Left ventricle myocardium inferior (tissue), 1 donor: ENCODE results near the gene DIRAS1. TPM values are rescaled to one million over a fixed set of nuclear protein-coding genes. Genes with fewer than 3 reads are reported as not detected.
"Not testable (repeated sequence)": the region's sequence is repeated elsewhere in the genome, so short reads cannot be mapped to it uniquely, and the experiment has no call there.

Source experiments
- DNase-seq: peaks from one replicate; pipeline ENCODE4 v3.0.0-alpha.2; 2020
- H3K27ac ChIP-seq: fragments of 200-600 bp; replicated peaks from 2 replicates; pipeline ENCODE4 v1.8.0; 2021
- H3K27me3 ChIP-seq: fragments of 200-600 bp; 2 replicates; pipeline ENCODE4 v1.8.0; 2021; ENCODE audit warnings: low read depth
- H3K36me3 ChIP-seq: fragments of 200-600 bp; 2 replicates; pipeline ENCODE4 v1.8.0; 2021
- H3K4me1 ChIP-seq: fragments of 200-600 bp; 2 replicates; pipeline ENCODE4 v1.8.0; 2021
- H3K4me3 ChIP-seq: fragments of 200-600 bp; 2 replicates; pipeline ENCODE4 v1.8.0; 2021; ENCODE audit warnings: mild to moderate bottlenecking, moderate library complexity
- H3K9me3 ChIP-seq: fragments of 200-600 bp; replicated peaks from 2 replicates; pipeline ENCODE4 v1.8.0; 2021
- CTCF ChIP-seq: fragments of 200-600 bp; IDR thresholded peaks from 2 replicates; pipeline ENCODE4 v1.8.0; 2021; ENCODE audit warnings: antibody characterized with exemption, mild to moderate bottlenecking, borderline replicate concordance
- intact Hi-C: fragments of 100-400 bp; cut with micrococcal nuclease; formaldehyde crosslinking; loops from one replicate; pipeline ENCODE4 v1.11.0; 2022
- total RNA-seq: library from RNA; stranded (reverse); fragmentation: NEBNext Ultra II Directional; extraction: Animal tissue kit (Norgen Biotek cat#: 25700); gene quantifications from one replicate; pipeline ENCODE4 v1.2.1, GENCODE V29; 2021
- donor health status: DM: no; HTN: yes; CAD: no; lungs with severe emphysema.

The DIRAS1 gene
- total RNA-seq, 1 donor from 2014 or later, result 195 TPM

DNA sequence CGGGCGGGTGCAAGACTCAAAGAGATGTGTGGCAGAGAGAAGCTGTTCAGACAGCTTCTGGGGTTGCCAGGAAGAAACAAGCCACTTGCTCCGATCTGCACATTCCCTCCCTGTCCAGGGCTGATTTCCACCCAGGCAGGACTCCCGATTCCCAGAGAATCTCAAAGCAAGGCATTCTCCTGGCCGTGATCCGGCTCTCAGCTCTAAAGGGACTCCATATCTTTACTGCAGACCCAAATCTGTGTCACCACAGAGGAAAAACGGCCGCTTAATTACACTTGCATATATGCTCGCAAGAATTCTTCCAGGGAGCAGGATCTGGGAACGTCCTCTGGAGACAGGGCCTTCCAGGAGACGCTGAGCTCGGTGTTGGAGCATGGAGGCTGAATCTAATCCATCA is 44.3 kb downstream of the DIRAS1 start:
- Histone ChIP-seq H3K27ac (peak overlapping the region; percentile 90), H3K27me3 (no peaks in the 10 kb centered on the region)
- intact Hi-C loops, result no loop called here

GRCh38 chr19:2675892-2676291 is 45.3 kb downstream of the DIRAS1 start:
- H3K4me1 ChIP-seq, result peaks cover 36% of the 10 kb centered on the region
- peak overlapping the region; percentile 54 for H3K4me3 ChIP-seq
- no peaks in the 10 kb centered on the region for H3K9me3 ChIP-seq
- no peaks in the 10 kb centered on the region for H3K27me3 ChIP-seq
- H3K36me3 ChIP-seq, result no peaks in the 10 kb centered on the region
- no peak for TF ChIP-seq CTCF
- peak; percentile 38 for DNase-seq
- peak overlapping the region; percentile 90 for H3K27ac ChIP-seq
- intact Hi-C loops, result no loop called here

More for the DNA sequence above, 44.3 kb downstream of the DIRAS1 start:
- Histone ChIP-seq H3K9me3 (no peaks in the 10 kb centered on the region), H3K4me1 (peaks cover 28% of the 10 kb centered on the region), H3K36me3 (no peaks in the 10 kb centered on the region), H3K4me3 (no peak overlapping the region)
- DNase-seq, result no peak
- no peak for TF ChIP-seq CTCF

- Histone ChIP-seq H3K27ac (peak overlapping the region; percentile 69), H3K4me3 (no peak overlapping the region), H3K9me3 (no peaks in the 10 kb centered on the region), H3K36me3 (no peaks in the 10 kb centered on the region), H3K4me1 (peaks cover 39% of the 10 kb centered on the region), H3K27me3 (no peaks in the 10 kb centered on the region)
- DNase-seq, result no peak
- TF ChIP-seq CTCF, result no peak
- intact Hi-C loops, result no loop called here
Measured at GRCh38 chr19:2670217-2670616, 51.0 kb downstream of the DIRAS1 start.

DNA sequence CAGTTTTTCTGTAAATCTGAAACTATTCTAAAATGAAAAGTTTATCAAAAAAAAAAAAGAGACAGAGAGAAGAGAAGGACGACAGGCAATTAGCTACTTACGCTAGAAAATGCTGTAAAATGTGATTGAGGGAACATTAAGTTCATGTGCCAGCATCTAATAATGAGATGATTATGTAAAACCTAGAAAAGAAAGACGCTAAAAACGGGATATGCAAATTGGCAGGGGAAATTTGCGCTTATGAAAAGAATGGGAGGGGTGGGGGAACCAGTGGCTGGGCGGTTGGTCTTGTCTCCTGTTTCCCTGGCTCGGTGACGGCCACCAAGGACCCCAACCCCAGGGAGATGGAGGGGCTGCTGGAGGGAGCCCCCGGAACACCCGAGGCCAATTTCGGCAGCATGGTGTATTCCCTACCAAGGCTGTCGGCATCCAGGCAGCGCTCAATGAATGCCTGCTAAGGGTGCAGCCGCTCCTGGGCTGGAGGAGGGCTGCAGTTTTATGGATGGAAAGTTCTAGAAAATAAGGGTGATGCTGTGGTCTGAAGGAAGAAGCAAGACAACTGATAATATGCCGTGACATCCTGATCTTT is 52.9 kb downstream of the DIRAS1 start:
- DNase-seq, result no peak
- H3K36me3 ChIP-seq, result no peaks in the 10 kb centered on the region
- H3K9me3 ChIP-seq, result no peaks in the 10 kb centered on the region
- no peak for TF ChIP-seq CTCF
- intact Hi-C loops, result no loop called here
- H3K27me3 ChIP-seq, result no peaks in the 10 kb centered on the region
- no peak overlapping the region for H3K27ac ChIP-seq
- H3K4me3 ChIP-seq, result no peak overlapping the region
- H3K4me1 ChIP-seq, result peaks cover 34% of the 10 kb centered on the region

- H3K9me3 ChIP-seq, DNase-seq, H3K27me3 ChIP-seq, intact Hi-C loops, H3K4me3 ChIP-seq, H3K27ac ChIP-seq, H3K36me3 ChIP-seq: not testable (repeated sequence)
- H3K4me1 ChIP-seq, result peaks cover 34% of the 10 kb centered on the region
Measured at GRCh38 chr19:2667349-2667748, 53.8 kb downstream of the DIRAS1 start.

DNA sequence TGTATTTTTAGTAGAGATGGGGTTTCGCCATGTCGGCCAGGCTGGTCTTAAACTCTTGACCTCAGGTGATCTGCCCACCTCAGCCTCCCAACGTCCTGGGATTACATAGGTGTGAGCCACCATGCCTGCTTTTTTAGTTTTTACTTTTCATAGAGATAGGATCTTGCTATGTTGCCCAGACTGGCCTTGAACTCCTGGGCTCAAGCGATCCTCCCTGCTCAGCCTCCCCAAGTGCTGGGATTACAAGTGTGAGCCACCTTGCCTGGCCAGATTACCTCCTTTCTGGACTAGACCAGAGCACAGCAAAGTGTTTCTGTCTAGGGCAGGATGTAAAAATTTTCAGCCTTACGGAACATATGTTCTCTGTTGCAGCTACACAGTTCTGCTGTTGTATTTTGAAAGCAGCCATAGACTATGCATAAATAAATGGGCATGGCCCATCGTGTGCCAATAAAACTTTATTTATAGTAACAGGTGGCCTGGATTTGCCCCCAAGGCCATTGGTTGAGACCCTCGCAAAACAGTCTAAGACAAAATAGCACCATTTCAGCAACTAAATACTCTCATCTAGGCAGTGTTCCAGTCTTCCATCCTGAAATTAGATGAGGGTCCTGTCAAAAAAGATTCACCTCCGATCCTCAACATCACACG is 54.7 kb downstream of the DIRAS1 start:
- TF ChIP-seq CTCF, result no peak
- H3K27me3 ChIP-seq, result no peaks in the 10 kb centered on the region
- no peak for DNase-seq
- intact Hi-C loops, result no loop called here
- H3K9me3 ChIP-seq, result peaks cover 10% of the 10 kb centered on the region
- peaks cover 32% of the 10 kb centered on the region for H3K4me1 ChIP-seq
- no peaks in the 10 kb centered on the region for H3K36me3 ChIP-seq
- H3K27ac ChIP-seq, result peak overlapping the region; percentile 94
- H3K4me3 ChIP-seq, result no peak overlapping the region
